Mucosa of descending colon (tissue), 3 donors: Measurements from ENCODE around the gene TOR1AIP2. TPM values are rescaled to one million over a fixed set of nuclear protein-coding genes. Genes with fewer than 3 reads are reported as not detected.
A peak's percentile ranks its signal among the peaks of the same experiment; 100 is the strongest.

Source experiments
- ATAC-seq: fragments of 200-7000 bp; cut with Tn5 transposase; one replicate; pipeline ENCODE4 v1.9.1; 2020; ENCODE audit warnings: mild to moderate bottlenecking, moderate library complexity
- DNase-seq, 3 donors: peaks; one replicate each; pipeline ENCODE4 v3.0.0-alpha.2; 2020
- H3K36me3 ChIP-seq: fragments of 200-600 bp; one replicate; pipeline ENCODE4 v1.8.0; 2021; ENCODE audit warnings: low read depth, mild to moderate bottlenecking
- H3K4me1 ChIP-seq: fragments of 200-600 bp; one replicate; pipeline ENCODE4 v1.8.0; 2021; ENCODE audit warnings: low read depth, mild to moderate bottlenecking
- H3K4me3 ChIP-seq: fragments of 200-600 bp; one replicate; pipeline ENCODE4 v1.8.0; 2021; ENCODE audit warnings: mild to moderate bottlenecking
- H3K9me3 ChIP-seq: fragments of 200-600 bp; one replicate; pipeline ENCODE4 v1.8.0; 2021; ENCODE audit warnings: mild to moderate bottlenecking
- CTCF ChIP-seq: fragments of 200-600 bp; IDR thresholded peaks from one replicate; pipeline ENCODE4 v1.8.0; 2022; ENCODE audit warnings: antibody characterized with exemption, mild to moderate bottlenecking
- intact Hi-C, 2 donors: fragments of 100-400 bp; cut with DNase I in 1 of 2; cut with micrococcal nuclease in 1 of 2; formaldehyde crosslinking; loops; one replicate each; pipeline versions ENCODE4 v1.11.0 to v1.11.1; 2022; cut with DNase I, micrococcal nuclease
- total RNA-seq, 3 donors: library from RNA; stranded (reverse); fragmentation: NEBNext Ultra II Directional in 2 of 3; extraction: Animal tissue kit (Norgen Biotek cat#: 25700) in 2 of 3; gene quantifications; one replicate each; pipeline versions ENCODE4 v1.2.1 to v1.2.4, GENCODE V29; 2021 to 2023
- donor health status: DM: no; HTN: no; CAD: no; lungs with moderate emphysema.
- donor health status: DM: no; HTN: no; CAD: no.
- donor health status: DM: no; HTN: yes; CAD: no.

The TOR1AIP2 gene
- total RNA-seq, 3 donors from 2014 or later: 72.9 to 79.2 (median 73.4) TPM

DNA sequence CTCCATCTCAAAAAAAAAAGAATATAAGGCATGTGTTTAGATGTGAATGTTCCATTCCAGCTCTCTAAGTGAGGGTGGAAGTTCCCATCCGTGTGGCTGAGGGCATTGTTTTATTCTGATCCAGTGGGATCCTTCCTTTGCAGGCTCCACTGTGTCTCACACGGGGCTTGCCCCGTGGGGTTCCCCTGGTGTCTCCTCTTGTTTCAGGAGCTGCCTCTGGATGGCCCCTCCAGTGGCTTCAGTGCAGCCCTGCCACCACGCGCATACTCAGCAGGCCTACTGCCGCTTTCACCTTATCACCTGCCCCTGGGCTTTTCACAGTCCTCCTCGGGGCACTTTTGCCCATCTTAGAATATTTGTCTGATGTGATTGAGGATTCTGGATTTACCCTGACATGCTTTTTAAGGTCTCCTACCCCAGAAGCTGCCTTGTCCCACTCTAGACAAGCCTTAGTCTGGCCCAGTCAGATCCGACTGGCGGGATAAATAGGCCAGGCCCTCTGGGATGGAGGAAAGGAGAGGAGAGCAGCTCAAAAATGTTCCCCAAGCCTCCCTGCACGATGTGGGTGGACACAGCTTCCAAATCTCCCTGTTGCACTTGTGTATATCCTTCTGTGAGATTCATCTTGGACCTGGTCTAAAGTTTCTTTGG is 79.3 kb downstream of the TOR1AIP2 start:
- DNase-seq (no peak), ATAC-seq (no peak)
- Histone ChIP-seq H3K4me1 (no peaks in the 10 kb centered on the region), H3K9me3 (no peaks in the 10 kb centered on the region), H3K36me3 (no peaks in the 10 kb centered on the region), H3K4me3 (no peak overlapping the region)
- TF ChIP-seq CTCF: no peak
- intact Hi-C loops: no loop called here

DNA sequence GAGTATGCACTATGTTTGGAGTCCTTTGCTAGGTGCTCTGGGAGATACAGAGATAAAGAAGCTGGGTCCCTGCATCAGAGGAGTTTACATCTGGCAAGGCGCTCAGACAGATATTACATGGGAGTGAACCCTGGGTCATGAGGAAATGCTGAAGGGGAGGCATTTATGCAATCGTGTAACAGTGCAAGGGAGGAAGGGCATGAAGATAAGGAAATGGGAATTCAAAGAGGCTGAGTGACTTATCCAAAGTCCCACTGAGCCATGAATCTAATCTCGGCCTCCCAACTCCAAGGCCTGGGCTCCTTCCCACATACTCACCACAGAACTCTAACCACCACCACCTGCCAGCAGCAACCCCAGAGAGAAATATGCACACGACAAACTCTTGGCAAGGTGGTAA is 82.9 kb downstream of the TOR1AIP2 start:
- Histone ChIP-seq H3K4me1 (no peaks in the 10 kb centered on the region), H3K36me3 (no peaks in the 10 kb centered on the region), H3K9me3 (no peaks in the 10 kb centered on the region), H3K4me3 (no peak overlapping the region)
- ATAC-seq (peak; percentile 40), DNase-seq (no peak)
- TF ChIP-seq CTCF: no peak
- intact Hi-C loops: no loop called here

DNA sequence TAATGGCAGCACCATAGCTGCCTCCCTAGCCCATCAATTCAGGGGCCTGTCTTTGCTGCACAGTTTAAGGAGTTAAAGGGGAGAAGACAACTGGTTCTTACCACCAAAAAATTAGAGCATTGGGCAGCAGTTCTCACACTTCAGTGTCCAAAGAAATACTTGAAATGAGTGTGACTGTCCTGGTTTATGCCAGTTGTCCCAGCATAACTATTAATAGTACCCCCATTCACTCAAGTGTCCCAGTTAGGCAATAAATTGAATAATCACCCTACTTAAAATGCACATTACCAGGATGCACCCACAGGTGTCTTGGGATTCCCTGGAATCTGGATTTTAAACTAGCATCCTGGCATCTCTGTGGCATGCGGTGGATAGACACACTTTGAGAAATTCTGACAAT is 83.5 kb downstream of the TOR1AIP2 start:
- no peak for ATAC-seq
- DNase-seq: no peak
- no peaks in the 10 kb centered on the region for H3K9me3 ChIP-seq
- H3K4me1 ChIP-seq: no peaks in the 10 kb centered on the region
- no peaks in the 10 kb centered on the region for H3K36me3 ChIP-seq
- intact Hi-C loops: no loop called here
- no peak for TF ChIP-seq CTCF
- no peak overlapping the region for H3K4me3 ChIP-seq

DNA sequence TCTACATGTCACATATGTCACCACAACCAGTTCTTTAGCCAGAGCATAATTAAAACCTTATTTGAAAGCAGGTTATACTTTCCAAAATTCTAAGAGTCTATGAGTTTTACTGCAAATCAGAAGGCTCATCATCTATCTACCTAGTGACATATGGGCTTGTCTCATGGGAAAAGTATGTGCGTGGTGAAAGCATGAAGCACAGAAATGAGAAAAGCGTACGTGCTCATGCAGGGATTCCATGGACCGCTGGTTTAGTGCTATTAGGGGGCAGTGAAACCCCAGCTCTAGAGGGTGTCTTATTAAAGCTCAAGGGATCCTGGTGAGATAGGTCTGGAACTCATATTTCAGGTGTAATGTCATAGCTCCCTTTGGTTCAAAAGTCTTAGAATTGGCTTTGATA is 84.3 kb downstream of the TOR1AIP2 start:
- Histone ChIP-seq H3K4me1 (no peaks in the 10 kb centered on the region), H3K36me3 (no peaks in the 10 kb centered on the region), H3K9me3 (no peaks in the 10 kb centered on the region), H3K4me3 (no peak overlapping the region)
- DNase-seq (no peak), ATAC-seq (no peak)
- intact Hi-C loops: no loop called here
- TF ChIP-seq CTCF: no peak

Other genes with a start within 250 kb of the TOR1AIP2 start
- gene FAM163A, start 134.5 kb downstream of the TOR1AIP2 start, total RNA-seq: 1 to 10 TPM in 1 of 3 donors, under 1 TPM in 2; 0.31 to 1.6 (median 0.32) TPM
- gene TOR1AIP1, start 4.5 kb upstream of the TOR1AIP2 start, total RNA-seq: 10 to 100 TPM; 29.8 to 91.7 (median 30.7) TPM
- 10 to 100 TPM; 41.9 to 63.7 (median 53.9) TPM for gene CEP350, start 77.0 kb upstream of the TOR1AIP2 start, total RNA-seq